ENCODE data around the gene PWWP2B.

DNA sequence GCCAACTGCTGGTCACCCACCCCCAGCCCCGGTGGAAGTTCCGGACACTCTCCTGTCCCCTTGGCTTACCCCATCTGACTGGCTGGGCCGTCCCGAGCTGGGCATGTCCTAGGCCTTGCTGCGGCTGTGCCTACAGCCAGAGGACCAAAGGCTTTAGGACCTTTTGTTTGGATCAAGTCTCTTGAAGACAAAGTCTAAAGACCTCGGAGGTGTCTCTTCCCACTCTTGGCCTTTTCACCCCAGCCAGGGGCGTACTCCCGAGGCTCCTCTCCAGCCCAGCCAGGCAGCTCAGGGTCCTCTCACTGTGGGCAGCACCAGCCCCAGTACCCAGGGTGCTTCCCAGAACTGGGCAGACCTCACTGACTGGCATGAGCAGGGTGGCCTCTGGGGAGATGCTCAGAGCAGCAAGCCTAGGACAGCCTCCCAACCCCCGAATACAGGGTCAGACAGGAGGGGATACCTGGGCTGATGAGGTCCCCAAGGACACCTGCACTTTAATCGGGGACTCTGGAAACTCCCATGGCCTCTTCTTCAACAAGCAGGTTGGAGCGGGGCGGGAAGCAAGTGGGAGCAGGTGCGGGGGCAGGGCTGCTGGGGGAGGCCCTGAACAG lies 2.7 kb upstream of the PWWP2B start:
- TF ChIP-seq, protein P1, sequence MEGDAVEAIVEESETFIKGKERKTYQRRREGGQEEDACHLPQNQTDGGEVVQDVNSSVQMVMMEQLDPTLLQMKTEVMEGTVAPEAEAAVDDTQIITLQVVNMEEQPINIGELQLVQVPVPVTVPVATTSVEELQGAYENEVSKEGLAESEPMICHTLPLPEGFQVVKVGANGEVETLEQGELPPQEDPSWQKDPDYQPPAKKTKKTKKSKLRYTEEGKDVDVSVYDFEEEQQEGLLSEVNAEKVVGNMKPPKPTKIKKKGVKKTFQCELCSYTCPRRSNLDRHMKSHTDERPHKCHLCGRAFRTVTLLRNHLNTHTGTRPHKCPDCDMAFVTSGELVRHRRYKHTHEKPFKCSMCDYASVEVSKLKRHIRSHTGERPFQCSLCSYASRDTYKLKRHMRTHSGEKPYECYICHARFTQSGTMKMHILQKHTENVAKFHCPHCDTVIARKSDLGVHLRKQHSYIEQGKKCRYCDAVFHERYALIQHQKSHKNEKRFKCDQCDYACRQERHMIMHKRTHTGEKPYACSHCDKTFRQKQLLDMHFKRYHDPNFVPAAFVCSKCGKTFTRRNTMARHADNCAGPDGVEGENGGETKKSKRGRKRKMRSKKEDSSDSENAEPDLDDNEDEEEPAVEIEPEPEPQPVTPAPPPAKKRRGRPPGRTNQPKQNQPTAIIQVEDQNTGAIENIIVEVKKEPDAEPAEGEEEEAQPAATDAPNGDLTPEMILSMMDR (IDR thresholded peaks at IDR 0.05; ENCODE audit: insufficient read depth, low read depth, low read length): no peak
- TF ChIP-seq EZH2 (IDR thresholded peaks at IDR 0.05; ENCODE audit: insufficient read depth, low read length): no peak
